PC-9 (cell line): ENCODE data around the gene OPRM1. TPM values are rescaled to one million over a fixed set of nuclear protein-coding genes. Genes with fewer than 3 reads are reported as not detected.

ENCODE experiments used
- BruUV-seq: library from RNA; stranded (reverse); fragments of 400-500 nt; replicated peaks from 2 replicates; lab custom pipeline; 2021; lab: Mats Ljungman, UMichigan
- CTCF ChIA-PET: fragments of 300-600 bp; sonication (Branson Sonifier 250); formaldehyde crosslinking; loops from one replicate; lab custom pipeline; 2022; ENCODE audit warnings: antibody characterized with exemption; lab: Charles Lee
- POLR2A ChIA-PET: fragments of 300-600 bp; sonication (Branson Sonifier 250); formaldehyde crosslinking; loops from one replicate; lab custom pipeline; 2022; ENCODE audit warnings: antibody characterized with exemption; ENCODE audit not compliant: unreplicated experiment; lab: Charles Lee
- DNase-seq, 2 experiments: peaks; one replicate each; pipeline versions ENCODE4 v3.0.0 to v3.0.0-alpha.2; 2015 to 2022; ENCODE audit warnings: mixed read lengths in 1 of 2
- H2AFZ ChIP-seq: fragments of 200-600 bp; sonication (generic); 2 replicates; pipeline ENCODE4 v1.8.1; 2017; ENCODE audit warnings: antibody characterized with exemption
- H3F3A ChIP-seq: fragments of 200-600 bp; sonication (generic); 2 replicates; pipeline ENCODE4 v1.8.1; 2017; ENCODE audit warnings: antibody characterized with exemption, mild to moderate bottlenecking, low read depth; ENCODE audit not compliant: insufficient read depth
- H3K27ac ChIP-seq: fragments of 200-600 bp; sonication (generic); 2 replicates; pipeline ENCODE4 v1.6.1; 2016; ENCODE audit warnings: mixed run types
- H3K27me3 ChIP-seq: fragments of 200-600 bp; sonication (generic); 2 replicates; pipeline ENCODE4 v1.6.1; 2016; ENCODE audit warnings: low read depth, mixed run types; ENCODE audit not compliant: insufficient read depth
- H3K36me3 ChIP-seq: fragments of 200-600 bp; sonication (generic); 2 replicates; pipeline ENCODE4 v1.6.1; 2016; ENCODE audit warnings: low read depth, mixed run types
- H3K4me1 ChIP-seq: fragments of 200-600 bp; sonication (generic); replicated peaks from 2 replicates; pipeline ENCODE4 v1.6.1; 2016; ENCODE audit warnings: mixed run types; ENCODE audit not compliant: insufficient read depth
- H3K4me2 ChIP-seq: fragments of 200-600 bp; sonication (generic); 2 replicates; pipeline ENCODE4 v1.6.1; 2017; ENCODE audit warnings: mixed run types
- H3K4me3 ChIP-seq: fragments of 200-600 bp; sonication (generic); 2 replicates; pipeline ENCODE4 v1.6.1; 2016; ENCODE audit warnings: mixed run types
- H3K79me2 ChIP-seq: fragments of 200-600 bp; sonication (generic); 2 replicates; pipeline ENCODE4 v1.6.1; 2017; ENCODE audit warnings: low read depth, mixed run types
- H3K9me2 ChIP-seq: fragments of 200-600 bp; sonication (generic); 2 replicates; pipeline ENCODE4 v1.8.1; 2017; ENCODE audit warnings: mild to moderate bottlenecking; ENCODE audit not compliant: insufficient read depth
- H3K9me3 ChIP-seq: fragments of 200-600 bp; sonication (generic); 2 replicates; pipeline ENCODE4 v1.8.1; 2016; ENCODE audit warnings: low read depth; ENCODE audit not compliant: insufficient read depth
- H4K20me1 ChIP-seq: fragments of 200-600 bp; sonication (generic); 2 replicates; pipeline ENCODE4 v1.8.1; 2017; ENCODE audit not compliant: insufficient read depth
- EZH2 ChIP-seq: fragments of 200-600 bp; sonication (generic); IDR thresholded peaks from 2 replicates; pipeline ENCODE4 v1.8.0; 2017; ENCODE audit warnings: antibody characterized with exemption, low read depth
- intact Hi-C: fragments of 100-400 bp; cut with micrococcal nuclease; formaldehyde crosslinking; loops from one replicate; pipeline ENCODE4 v1.10.0; 2022; ENCODE audit not compliant: unreplicated experiment
- total RNA-seq: library from RNA; stranded (reverse); gene quantifications from 2 replicates; pipeline ENCODE4 v1.2.3, GENCODE V29; 2021
- TF ChIP-seq, protein P1 (sequence below): fragments of 200-600 bp; sonication (generic); conservative IDR thresholded peaks from 2 replicates; pipeline ENCODE4 v1.6.1; 2017; ENCODE audit warnings: mixed run types, antibody characterized with exemption, mild to moderate bottlenecking, moderate library complexity

Gene OPRM1
- total RNA-seq, 1 experiment from 2014 or later = not detected

DNA sequence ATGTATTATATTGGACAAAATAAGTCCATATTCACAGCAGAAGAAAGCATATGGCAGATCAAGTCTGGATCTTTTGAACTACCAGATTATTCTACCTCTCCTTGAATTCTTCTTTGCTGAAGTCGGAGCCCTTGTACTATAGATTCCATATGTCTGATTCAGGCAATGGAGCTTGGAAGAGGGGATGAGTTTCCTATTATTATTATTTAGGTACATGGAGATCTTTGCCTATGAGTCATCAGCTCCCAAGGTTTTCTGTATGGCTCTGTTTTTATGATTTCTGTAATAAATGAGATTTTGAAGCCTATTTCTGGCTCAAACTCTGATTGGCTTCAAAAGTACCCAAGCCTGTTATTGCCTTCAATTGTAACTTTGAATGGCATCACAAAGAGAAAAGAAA, 72.0 kb downstream of the OPRM1 start:
- no peaks in the 10 kb centered on the region for H3K36me3 ChIP-seq
- no peak overlapping the region for H3K4me3 ChIP-seq
- TF ChIP-seq EZH2 = no peak
- TF ChIP-seq, protein P1, sequence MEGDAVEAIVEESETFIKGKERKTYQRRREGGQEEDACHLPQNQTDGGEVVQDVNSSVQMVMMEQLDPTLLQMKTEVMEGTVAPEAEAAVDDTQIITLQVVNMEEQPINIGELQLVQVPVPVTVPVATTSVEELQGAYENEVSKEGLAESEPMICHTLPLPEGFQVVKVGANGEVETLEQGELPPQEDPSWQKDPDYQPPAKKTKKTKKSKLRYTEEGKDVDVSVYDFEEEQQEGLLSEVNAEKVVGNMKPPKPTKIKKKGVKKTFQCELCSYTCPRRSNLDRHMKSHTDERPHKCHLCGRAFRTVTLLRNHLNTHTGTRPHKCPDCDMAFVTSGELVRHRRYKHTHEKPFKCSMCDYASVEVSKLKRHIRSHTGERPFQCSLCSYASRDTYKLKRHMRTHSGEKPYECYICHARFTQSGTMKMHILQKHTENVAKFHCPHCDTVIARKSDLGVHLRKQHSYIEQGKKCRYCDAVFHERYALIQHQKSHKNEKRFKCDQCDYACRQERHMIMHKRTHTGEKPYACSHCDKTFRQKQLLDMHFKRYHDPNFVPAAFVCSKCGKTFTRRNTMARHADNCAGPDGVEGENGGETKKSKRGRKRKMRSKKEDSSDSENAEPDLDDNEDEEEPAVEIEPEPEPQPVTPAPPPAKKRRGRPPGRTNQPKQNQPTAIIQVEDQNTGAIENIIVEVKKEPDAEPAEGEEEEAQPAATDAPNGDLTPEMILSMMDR = no peak
- H3K9me2 ChIP-seq = no peaks in the 10 kb centered on the region
- H3K9me3 ChIP-seq = no peaks in the 10 kb centered on the region
- no peaks in the 10 kb centered on the region for H3K4me1 ChIP-seq
- no TSS peak for BruUV-seq
- H4K20me1 ChIP-seq = no peaks in the 10 kb centered on the region
- H3F3A ChIP-seq = no peaks in the 10 kb centered on the region
- CTCF ChIA-PET = no interaction called here
- no peak overlapping the region for H3K4me2 ChIP-seq
- no peak for DNase-seq
- no peaks in the 10 kb centered on the region for H3K27me3 ChIP-seq
- POLR2A ChIA-PET = no interaction called here
- no peak overlapping the region for H3K27ac ChIP-seq
- H3K79me2 ChIP-seq = no peaks in the 10 kb centered on the region
- intact Hi-C loops = no loop called here
- no peak overlapping the region for H2AFZ ChIP-seq

DNA sequence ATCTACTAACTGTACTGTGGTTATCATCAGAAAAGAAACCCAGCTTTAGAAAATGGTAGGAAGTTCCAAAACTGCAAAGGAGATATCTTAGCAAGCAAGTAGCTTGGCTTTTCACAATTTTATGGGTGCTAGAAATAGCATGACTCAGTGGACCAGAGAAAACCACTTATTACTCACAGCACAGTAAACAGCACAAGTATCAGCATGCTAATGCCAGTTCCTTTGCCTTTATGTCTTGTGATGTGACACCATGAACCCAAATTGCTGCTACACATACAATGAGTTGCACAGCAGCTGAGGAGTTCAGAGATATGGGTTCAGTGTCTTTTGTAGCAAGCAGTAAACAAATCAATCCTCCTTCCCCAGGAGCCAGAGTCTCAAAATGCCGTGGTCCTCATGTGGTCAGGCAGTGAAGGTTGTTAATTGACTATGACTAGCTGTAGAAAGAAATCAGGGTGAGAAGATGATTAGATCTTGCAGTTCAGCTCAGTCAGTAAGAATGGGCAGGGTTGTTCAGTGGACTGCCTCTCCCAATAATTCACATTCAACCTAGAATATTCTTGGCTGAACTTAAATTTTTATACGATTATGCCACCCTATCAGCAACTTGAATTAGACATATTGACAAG, 73.3 kb downstream of the OPRM1 start:
- Histone ChIP-seq H3K9me3 (no peaks in the 10 kb centered on the region), H3K9me2 (no peaks in the 10 kb centered on the region), H3K4me1 (no peaks in the 10 kb centered on the region), H4K20me1 (no peaks in the 10 kb centered on the region), H2AFZ (no peak overlapping the region), H3F3A (no peaks in the 10 kb centered on the region), H3K4me3 (no peak overlapping the region), H3K4me2 (no peak overlapping the region), H3K27me3 (no peaks in the 10 kb centered on the region), H3K27ac (no peak overlapping the region), H3K36me3 (no peaks in the 10 kb centered on the region), H3K79me2 (no peaks in the 10 kb centered on the region)
- TF ChIP-seq, protein P1 = no peak
- no peak for TF ChIP-seq EZH2
- BruUV-seq = no TSS peak
- intact Hi-C loops = no loop called here
- ChIA-PET POLR2A (no interaction called here), CTCF (no interaction called here)
- no peak for DNase-seq

GRCh38 chr6:154113392-154113791, 74.4 kb downstream of the OPRM1 start:
- Histone ChIP-seq H3F3A (no peaks in the 10 kb centered on the region), H3K4me1 (no peaks in the 10 kb centered on the region), H3K4me2 (no peak overlapping the region), H3K9me2 (no peaks in the 10 kb centered on the region), H4K20me1 (no peaks in the 10 kb centered on the region), H3K27me3 (no peaks in the 10 kb centered on the region), H3K79me2 (no peaks in the 10 kb centered on the region), H2AFZ (no peak overlapping the region), H3K4me3 (no peak overlapping the region), H3K36me3 (no peaks in the 10 kb centered on the region), H3K9me3 (no peaks in the 10 kb centered on the region), H3K27ac (no peak overlapping the region)
- TF ChIP-seq, protein P1 = no peak
- no peak for TF ChIP-seq EZH2
- BruUV-seq = no TSS peak
- intact Hi-C loops = no loop called here
- ChIA-PET POLR2A (no interaction called here), CTCF (no interaction called here)
- DNase-seq = no peak
